Activated CD8-positive, alpha-beta memory T cell treated with anti-CD3 and anti-CD28 coated beads for 48 hours (primary cell): ENCODE measurements around the gene TTLL12.

ENCODE experiments used
- DNase-seq, 3 experiments: peaks; one replicate each; pipeline ENCODE4 v3.0.0-alpha.2; 2020; ENCODE audit warnings: low read depth in 2 of 3, low spot score in 2 of 3

Gene TTLL12

GRCh38 chr22:43174941-43175531 lies 11.9 kb downstream of the TTLL12 start:
- no peak for DNase-seq

- DNase-seq, result no peak
These were observed 12.8 kb downstream of the TTLL12 start for GRCh38 chr22:43173976-43174720.

- DNase-seq, result no peak
These were observed 13.4 kb downstream of the TTLL12 start for GRCh38 chr22:43173566-43173965.

GRCh38 chr22:43172191-43172590 lies 14.7 kb downstream of the TTLL12 start:
- DNase-seq, result no peak

- no peak for DNase-seq
These were observed 15.3 kb downstream of the TTLL12 start for GRCh38 chr22:43171607-43172006.

- DNase-seq, result no peak
These were observed 15.9 kb downstream of the TTLL12 start for GRCh38 chr22:43171019-43171491.

GRCh38 chr22:43170131-43170480 lies 16.8 kb downstream of the TTLL12 start:
- no peak for DNase-seq

- no peak for DNase-seq
These were observed 17.4 kb downstream of the TTLL12 start for GRCh38 chr22:43169310-43170130.

- DNase-seq, result no peak
These were observed 18.2 kb downstream of the TTLL12 start for GRCh38 chr22:43168471-43169309.

GRCh38 chr22:43167001-43167589 lies 19.8 kb downstream of the TTLL12 start:
- no peak for DNase-seq

GRCh38 chr22:43166132-43166930 lies 20.6 kb downstream of the TTLL12 start:
- DNase-seq, result no peak

- no peak for DNase-seq
These were observed 22.3 kb downstream of the TTLL12 start for GRCh38 chr22:43164636-43165035.

- DNase-seq, result no peak
These were observed 23.6 kb downstream of the TTLL12 start for GRCh38 chr22:43163241-43163795.

GRCh38 chr22:43162412-43163150 lies 24.4 kb downstream of the TTLL12 start:
- DNase-seq, result no peak

GRCh38 chr22:43160497-43161126 lies 26.3 kb downstream of the TTLL12 start:
- DNase-seq, result no peak

GRCh38 chr22:43159484-43160178 lies 27.3 kb downstream of the TTLL12 start:
- no peak for DNase-seq

GRCh38 chr22:43158778-43159483 lies 28.0 kb downstream of the TTLL12 start:
- DNase-seq, result no peak
